HG03045 (cell line): ENCODE results near the gene TXNRD3.

Experiments
- ATAC-seq: cut with Tn5 transposase; IDR thresholded peaks from one replicate; pipeline ENCODE4 v1.9.1; 2021; ENCODE audit warnings: mild to moderate bottlenecking, moderate library complexity; ENCODE audit not compliant: unreplicated experiment

TXNRD3 gene

DNA sequence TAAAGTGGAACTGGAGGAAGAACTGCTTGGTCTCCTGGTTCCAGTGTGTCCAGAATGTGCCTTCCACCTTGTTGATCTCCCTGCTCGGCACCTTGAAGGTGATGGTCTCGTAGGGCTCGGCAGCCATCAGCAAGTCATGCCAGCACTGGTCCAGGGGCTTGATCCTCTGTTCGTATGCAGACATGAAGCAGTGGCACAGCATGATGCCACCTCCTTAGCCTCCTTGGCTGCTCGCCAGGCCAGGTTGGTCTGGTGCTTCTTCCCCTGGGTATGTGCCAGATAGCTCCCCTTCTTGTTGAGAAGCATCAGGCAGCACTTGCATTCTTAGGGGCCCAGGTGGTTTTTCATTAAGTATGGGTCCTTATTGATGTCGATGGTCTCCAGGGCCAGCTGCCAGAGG lies 17.8 kb upstream of the TXNRD3 start:
- no peak for ATAC-seq

DNA sequence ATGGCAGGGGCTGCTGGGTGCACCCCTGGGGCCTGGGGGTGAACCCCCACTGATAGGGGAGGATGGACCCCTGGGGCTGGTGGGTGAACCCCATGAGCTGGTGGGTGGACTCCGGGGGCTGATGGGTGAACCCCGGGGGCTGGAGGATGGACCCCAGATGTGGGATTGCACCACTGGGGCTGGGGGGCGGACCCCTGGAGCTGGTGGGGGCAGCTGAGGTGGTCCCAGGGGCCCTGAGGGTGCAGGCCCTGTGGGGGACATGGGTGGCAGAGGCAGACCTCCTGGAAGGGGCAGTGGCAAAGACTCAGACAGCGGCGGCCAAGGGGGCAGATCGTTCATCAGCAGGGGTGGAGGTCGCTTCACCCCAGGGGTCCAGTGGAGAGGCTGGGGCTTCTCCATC lies 17.4 kb upstream of the TXNRD3 start:
- ATAC-seq: no peak

DNA sequence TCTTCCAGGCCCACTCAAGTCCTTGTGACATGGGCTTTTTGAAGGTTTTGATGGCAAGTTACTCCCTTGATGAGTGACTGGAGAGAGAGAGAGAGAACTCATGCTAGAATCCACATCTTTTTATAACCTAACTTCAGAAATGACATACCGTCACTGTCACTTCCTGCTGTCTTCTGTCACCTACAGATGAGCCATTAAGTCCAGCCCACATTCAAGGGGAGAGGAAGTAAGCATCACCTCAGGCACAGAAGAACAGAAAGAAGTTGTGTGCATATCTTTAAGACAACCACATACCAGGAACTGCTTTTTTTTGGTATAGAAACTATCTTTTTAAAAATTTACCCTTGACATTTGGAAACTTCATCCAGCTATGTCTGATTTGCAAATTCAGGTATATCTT lies 16.6 kb upstream of the TXNRD3 start:
- ATAC-seq: no peak

DNA sequence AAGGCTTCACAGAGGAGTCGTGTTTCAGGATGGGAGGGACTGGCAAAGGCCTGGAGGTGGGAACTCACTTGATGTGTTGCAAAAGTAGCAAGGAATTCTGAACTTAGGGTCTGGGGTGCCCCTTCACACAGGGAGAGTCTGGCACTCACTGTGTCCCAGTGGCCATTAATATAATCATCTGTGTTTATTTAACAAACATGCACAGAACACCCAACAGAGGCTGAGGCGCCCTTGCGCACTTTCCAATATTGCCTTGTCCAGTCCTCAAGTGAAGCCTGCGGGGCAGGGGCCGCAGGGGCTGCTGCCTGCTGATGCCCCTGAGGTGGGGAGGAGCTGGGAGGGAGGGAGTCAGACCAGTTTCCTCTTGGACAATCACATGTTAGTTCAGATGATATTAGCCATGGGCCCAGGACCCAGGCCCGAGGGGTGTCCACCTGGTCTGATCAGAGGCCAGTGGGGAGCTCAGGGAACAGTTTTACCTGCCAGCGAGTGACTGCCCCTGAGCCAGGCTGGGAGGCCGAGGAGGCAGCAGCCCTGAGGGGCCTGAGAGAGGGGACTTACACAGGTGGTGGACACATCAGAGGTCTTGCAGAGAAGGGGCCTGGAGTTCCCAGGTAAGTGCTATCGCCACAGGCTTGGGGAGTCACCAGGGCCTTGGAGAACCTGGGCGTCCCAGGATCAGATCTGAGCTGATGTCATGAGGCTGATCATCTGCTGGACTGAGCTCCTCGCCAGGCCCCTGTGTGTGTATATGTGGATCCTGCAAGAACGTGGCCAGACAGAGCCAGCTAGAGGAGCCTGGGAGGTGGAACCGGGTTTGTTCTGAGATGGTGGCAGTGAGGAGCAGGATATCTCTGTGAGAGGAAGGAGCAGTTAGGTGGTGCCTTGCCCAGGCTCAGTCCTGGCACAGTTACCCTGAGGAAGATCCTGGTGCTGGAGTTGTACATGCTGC lies 13.8 kb upstream of the TXNRD3 start:
- ATAC-seq: no peak

DNA sequence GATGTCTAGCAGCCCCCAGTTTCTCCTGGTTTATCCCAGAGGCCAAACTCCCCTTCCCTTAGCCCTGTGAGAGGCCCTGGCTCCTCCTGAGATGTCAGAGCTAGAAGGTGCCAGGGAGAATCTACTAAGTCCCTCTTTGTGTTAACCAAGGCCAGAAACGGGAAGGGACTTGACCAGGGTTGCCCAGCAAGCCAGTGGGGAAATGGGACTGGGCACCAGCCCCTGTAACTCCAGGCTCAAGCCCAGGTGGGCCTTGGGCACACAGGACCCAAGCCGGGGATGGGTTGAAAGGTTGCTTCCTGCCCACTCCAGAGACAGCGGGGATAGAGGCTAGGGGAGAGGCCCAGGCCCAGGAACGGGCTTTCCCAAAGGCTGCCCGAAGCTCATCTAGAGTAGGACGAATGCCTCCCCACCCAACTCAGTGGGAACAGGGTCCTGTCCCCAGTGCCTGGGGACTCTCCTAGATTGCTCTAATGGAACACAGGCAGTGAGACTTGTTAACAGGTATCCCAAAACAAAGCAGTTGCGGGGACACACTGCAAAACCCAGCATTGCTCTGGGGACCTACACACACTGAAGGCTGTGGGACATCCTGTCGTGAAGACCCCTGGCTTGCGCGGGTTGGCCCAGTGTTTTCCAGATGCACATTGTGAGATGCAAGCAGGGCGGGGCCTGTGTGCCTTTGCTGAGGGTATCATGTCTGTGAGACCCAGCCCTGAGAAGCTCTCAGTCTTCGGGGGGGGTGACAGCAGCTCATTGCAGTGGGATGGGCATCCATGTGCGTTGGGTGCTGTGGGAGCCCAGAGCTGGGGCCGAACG lies 12.9 kb upstream of the TXNRD3 start:
- ATAC-seq: no peak

DNA sequence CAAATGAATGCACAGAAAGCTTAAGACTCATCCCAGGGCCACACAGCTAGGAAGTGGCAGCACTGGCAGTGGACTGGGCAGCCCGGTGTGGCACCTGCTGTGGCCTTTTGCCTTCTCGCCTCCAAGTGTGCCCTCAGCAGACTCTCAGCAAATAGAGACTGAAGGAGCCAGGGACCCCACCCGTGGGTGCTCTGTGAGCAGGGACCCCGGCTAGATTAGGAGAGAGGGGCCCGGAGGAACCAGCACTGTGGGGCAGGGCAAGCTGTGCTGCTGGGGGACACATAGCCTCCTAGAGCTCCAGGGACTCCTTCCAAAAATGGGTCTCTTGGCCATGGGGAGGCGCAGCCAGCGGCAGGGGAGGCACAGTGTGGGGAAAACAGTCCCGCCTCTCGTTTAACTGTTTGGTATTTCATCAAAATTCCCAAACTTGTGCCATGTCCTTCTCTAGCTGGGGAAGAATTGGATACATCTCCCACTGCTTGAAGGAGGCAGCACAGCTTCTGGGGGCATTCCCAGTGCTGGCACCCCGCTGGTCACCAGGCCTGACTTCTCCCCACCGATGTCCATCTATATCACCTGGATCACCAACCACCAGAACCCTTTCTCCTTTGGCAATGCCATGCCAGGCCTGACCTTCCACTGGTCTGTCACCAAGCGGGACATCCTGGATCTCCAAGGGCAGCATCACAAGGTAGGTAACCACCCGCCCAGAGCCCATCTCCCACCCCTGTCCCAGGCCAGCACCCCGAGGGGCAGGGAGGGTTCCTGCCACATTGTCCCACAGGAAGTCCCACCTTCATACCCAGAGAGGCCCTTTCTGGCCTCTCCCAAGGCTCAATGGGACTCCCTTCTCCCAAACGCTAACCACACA lies 12.0 kb upstream of the TXNRD3 start:
- no peak for ATAC-seq

DNA sequence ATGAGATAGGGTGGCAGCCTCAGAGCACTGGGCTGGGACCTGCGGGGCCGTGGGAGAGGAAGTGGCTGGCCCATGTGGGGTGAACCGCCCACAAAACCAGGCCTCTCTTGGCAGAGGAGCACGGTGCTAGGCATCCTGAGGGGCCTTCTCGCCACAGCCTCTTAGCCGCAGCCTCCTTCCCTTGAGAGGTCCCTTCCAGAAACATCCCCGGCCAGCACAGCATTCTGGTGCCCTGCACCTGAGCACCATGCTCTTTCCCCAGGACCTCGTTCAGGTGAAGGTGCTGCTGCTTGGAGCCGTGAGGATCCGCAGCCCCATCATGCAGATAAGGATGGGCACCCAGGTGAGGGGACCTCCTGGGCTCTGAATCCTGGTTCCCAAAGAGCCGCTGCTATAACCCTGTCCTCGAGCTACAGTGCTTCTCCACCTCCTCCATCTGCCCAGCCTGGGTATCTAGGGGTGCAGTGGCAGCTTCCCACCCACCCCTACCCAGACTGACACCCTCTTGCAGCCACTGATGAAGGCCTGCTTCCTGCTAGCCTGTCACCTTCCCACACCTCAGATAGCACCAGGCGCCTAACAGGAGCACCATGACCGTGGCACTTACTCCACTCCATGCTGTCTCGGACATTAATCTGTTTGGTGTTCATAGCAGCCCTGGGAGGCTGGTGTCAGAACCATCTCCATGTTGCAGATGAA lies 11.2 kb upstream of the TXNRD3 start:
- ATAC-seq: no peak

DNA sequence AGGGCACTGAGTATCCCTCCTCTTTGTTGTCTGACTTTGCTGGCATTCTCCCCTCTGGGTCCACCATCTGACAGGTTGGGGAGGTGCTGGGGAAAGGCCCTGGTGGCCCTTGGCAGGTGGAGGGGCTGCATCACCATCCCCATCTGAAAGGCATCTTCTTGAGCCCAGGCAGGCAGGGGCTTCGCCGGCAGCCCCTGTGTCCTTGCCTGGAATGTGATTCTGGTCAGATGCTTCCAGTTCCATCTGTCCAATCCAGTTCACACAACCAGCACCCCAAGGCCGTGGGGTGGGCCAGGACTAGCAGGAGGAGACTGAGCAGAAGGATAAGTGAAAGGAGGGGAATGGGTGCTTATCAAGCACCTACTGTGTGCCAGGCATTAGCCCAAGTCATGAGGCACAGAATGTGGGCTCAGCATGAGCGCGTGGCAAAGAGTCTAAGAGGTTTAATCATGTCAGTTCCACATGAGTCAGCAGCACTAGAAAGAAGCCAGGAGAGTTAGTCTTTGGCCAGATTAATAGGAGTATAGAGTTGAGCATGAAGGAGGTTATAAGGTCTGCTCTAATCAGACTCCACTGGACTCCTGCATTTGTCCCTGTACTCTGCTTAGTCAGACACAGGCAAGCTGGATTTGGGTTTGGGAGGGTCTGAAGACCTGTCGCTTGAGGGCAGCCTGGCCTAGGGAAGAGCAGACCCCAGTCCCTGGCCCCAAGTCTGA lies 10.5 kb upstream of the TXNRD3 start:
- no peak for ATAC-seq

DNA sequence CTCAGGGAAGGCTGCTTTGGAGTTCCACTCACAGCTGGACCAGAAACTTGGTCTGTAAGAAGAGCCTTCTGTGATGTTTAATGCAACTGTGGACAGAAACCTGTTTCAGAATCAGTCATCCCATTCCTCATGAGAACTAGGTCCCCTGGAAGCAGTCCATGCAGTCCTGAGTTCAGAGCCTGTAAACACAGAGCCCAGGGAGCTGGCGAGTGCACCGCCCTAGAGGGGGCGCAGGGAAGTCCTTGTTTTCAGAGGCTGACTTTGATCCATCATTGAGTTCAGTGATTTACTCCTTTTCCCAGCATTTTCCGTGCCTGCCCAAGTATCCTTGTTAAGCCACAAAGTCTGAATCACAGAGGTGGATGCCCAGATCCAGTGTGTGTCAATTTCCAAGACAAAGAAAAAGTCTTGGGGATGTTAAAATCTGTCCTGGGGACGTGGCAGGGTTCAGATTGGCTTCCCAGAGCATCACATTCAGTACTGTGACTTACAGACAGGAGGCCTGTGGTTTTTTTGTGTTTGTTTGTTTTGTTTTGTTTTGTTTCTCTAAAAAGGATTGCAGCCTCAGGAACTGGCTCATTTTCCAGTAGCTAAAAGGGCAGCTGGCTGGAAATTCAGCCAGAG lies 9.8 kb upstream of the TXNRD3 start:
- ATAC-seq: no peak

DNA sequence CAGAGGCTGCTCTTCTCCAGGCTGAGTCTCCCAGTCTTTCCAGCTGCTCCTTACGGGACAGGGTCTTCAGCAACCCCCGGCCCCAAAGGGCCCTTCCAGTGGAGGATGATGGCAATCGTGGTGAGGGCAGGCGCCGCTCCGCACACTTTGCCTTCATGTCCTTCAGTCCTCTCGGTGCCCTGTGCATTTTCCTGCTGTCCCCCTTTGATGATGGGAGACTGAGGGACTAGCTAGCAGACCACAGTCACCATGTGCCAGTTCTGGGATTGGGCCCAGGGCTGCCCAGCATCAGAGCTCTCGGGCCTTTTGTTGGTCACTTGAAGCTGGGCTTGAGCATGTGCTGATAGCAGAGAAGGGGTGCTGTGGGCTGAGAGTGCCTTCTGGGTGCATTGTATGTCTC lies 8.8 kb upstream of the TXNRD3 start:
- ATAC-seq: no peak

DNA sequence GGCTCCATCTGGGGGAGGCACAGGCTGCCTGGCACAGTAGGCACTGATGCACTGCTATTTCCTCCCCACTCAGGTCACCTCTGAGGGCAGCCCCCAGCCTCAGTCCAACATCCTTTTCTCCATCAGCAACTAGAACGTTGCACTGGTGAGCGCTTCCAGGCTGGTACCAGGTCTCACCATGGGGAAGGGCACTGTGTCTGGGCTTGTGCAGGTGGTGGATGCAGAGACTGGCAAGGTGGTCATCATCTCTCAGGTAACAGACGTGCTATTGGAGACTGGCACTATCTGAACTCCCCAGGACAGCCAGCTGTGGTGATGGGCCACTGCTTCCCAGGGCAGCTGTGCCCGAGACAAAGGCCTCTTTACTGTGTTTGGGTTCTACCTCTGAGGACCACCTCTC lies 8.3 kb upstream of the TXNRD3 start:
- ATAC-seq: no peak

DNA sequence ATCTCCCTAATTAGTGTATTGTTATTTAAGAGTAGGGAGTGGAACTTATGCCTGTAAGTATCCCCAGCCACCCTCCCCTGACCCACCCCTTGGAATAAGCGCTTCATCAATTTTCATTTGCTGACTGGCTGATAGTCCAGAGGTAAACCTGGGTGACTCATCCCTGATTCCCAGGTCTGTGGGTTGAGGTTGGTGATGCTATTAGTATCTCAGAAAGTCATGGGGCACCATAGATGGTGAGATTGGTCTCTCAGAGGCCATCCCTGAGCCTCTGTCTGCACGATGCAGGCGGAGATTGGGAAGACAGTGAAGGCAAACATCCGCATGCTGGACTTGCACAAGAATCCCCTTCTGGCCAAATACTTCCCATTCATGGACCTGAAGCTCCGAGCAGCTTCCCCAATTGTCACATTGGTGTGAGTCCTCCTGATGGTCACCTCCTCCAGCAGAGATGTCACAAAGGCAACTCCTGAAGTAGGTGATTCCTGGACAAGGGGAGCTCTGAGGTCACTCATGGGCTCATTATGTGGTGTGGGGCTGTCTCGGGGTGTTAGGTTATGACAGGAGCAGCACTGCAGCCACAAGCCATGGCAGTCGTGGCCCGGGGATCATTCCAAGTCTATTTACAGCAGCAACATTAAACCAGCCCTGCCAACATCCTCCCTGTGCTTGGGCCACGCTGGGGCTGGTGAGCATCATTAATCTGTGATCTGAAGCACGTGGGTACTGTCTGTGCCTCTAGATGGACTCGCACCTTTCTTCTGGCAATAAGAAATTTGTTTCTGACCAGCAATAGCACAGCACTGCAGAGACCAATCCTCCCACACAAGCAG lies 6.8 kb upstream of the TXNRD3 start:
- ATAC-seq: no peak

DNA sequence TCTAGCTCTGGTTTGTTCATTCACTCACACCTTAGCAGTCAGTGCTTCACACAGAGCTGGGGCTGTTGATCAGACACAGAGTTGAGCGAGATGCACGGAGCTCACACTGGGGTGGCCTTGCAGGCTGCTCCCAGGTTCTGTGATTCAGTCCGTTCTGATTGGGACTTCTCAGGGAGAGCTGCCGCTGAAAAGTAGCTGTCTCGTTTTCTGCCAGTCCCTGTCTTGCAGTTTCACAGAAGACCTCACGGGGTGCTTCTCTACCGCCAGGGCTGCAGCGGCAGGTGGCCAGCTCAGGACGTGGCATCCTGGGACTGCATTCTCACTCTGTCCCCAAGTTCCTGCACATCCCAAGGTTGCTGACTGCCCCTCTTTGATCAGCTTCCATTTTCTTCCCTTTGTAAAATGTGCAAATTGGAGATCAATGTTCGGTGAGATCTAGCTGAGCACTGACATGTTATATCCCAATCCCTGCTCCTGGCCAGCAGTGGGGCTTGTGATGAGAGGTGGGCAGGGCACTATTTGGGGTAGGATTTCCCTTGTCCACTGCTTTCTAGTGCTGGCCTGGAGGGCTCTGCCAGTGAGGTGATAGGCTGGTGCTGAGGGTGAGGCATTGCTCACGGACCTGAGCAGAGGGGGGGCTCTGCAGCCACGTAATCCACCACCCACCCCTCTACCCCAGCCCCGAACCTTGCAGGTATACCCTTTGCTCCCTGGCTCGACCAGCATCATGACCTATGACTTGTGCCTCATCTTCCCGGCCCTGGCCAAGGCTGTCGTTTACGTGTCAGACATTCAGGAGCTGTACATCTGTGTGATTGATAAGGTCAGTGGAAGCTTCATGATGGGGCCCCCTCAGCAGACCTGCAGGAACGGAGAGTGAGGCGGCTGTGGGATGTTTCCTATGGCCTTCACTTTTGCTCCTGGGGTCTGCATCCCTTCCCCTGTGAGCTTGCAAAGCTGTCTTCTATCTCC lies 5.3 kb upstream of the TXNRD3 start:
- ATAC-seq: no peak

DNA sequence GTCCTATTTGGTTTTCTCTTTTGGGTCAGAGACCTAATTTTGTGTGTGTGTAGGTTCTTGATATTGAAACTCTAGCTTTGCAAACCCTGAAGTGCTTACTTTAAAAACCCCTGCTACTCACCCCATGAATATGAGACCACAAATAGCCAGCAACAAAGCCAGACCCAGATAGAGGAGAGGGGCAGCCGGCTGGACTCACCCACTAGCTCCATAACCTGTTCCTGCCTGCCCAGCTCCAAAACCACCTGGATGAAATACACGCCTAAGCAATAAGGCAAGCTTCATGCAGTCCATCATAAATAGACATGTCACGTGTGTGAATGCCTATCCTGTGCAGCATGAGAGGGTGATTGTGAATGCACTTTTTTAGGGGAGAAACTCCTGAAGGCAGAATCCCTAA lies 3.7 kb upstream of the TXNRD3 start:
- ATAC-seq: no peak

DNA sequence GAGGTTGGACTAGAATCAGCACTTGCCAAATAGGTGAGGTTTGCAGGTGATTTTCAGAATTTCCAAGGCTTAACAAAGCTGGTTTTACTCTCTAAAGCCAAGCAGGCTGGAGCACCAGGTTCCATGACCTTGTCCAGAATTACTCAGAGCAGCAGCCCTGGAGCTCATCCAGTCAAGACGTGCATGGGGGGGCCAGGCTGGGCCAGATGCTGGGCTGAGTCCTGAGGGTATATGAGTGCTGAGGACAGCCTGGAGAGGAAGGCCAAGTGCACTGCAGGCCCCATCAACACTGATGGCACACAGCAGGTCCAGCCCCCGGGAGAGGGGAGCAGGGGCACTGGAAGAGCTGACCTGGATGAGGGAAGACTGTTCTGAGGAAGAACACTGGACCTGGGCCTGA lies 3.0 kb upstream of the TXNRD3 start:
- ATAC-seq: no peak

DNA sequence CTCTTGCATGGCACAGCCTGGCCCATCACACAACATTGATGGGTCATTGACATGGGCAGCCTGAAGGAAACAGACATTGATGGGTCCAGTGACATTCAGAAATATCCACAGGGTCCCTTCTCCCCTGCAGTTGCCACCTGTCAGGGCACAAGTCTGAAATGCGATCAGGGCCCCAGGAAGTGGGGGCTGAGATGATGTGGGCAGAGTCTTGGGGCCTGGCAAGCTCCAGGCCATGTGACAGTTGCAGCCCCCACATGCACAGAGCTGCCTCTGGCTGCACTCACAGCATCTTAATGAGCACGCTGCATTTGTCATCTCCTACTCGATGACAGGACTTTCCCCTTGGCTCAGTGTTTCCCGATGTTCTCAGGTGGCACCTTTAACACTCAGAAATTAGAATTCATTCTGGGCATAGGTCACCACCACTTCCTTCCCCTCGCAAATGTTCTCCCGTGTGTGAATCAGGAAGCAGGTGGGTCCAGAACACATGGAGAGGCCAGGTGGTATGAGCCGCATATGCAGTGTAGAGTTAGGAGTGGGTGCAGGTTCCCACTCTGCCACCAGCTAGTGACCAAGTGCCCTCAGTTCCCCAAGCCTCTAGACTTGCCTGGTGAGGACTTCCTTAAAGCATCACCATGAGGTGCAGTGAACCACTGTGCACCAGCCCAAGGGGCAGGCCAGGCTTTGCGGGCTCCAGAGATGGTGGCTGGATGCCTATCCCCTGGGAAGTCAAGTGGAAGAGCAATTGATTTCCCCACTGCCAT lies 1.6 kb upstream of the TXNRD3 start:
- no peak for ATAC-seq

DNA sequence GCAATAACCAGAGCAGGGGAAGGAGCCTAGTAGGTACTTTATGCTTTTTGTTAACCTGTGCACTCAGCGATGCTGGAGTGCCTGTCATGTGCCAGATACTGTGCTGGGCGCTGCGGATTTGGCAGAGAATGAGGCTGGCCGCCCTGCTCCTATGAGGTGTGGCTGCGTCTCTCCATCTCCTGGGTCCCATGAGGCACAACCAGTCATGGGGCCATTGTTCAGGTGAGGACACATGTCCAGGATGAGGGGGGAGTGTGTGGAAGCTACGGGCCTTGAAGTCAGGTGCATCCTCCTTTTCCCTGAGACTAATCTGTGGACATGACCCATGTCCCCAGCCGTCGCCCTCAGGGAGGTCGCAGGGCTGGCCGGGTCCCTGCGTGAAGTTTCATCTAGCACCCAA lies 963 bp upstream of the TXNRD3 start:
- no peak for ATAC-seq
